NCI-H1436 (cell line): Measurements from ENCODE around the gene ZC3H13.

ENCODE experiments used
- DNase-seq: peaks from one replicate; lab custom pipeline; 2025; lab: John Stamatoyannopoulos, UW

Gene ZC3H13, protein sequence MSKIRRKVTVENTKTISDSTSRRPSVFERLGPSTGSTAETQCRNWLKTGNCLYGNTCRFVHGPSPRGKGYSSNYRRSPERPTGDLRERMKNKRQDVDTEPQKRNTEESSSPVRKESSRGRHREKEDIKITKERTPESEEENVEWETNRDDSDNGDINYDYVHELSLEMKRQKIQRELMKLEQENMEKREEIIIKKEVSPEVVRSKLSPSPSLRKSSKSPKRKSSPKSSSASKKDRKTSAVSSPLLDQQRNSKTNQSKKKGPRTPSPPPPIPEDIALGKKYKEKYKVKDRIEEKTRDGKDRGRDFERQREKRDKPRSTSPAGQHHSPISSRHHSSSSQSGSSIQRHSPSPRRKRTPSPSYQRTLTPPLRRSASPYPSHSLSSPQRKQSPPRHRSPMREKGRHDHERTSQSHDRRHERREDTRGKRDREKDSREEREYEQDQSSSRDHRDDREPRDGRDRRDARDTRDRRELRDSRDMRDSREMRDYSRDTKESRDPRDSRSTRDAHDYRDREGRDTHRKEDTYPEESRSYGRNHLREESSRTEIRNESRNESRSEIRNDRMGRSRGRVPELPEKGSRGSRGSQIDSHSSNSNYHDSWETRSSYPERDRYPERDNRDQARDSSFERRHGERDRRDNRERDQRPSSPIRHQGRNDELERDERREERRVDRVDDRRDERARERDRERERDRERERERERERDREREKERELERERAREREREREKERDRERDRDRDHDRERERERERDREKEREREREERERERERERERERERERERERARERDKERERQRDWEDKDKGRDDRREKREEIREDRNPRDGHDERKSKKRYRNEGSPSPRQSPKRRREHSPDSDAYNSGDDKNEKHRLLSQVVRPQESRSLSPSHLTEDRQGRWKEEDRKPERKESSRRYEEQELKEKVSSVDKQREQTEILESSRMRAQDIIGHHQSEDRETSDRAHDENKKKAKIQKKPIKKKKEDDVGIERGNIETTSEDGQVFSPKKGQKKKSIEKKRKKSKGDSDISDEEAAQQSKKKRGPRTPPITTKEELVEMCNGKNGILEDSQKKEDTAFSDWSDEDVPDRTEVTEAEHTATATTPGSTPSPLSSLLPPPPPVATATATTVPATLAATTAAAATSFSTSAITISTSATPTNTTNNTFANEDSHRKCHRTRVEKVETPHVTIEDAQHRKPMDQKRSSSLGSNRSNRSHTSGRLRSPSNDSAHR (N-terminal part only)

DNA sequence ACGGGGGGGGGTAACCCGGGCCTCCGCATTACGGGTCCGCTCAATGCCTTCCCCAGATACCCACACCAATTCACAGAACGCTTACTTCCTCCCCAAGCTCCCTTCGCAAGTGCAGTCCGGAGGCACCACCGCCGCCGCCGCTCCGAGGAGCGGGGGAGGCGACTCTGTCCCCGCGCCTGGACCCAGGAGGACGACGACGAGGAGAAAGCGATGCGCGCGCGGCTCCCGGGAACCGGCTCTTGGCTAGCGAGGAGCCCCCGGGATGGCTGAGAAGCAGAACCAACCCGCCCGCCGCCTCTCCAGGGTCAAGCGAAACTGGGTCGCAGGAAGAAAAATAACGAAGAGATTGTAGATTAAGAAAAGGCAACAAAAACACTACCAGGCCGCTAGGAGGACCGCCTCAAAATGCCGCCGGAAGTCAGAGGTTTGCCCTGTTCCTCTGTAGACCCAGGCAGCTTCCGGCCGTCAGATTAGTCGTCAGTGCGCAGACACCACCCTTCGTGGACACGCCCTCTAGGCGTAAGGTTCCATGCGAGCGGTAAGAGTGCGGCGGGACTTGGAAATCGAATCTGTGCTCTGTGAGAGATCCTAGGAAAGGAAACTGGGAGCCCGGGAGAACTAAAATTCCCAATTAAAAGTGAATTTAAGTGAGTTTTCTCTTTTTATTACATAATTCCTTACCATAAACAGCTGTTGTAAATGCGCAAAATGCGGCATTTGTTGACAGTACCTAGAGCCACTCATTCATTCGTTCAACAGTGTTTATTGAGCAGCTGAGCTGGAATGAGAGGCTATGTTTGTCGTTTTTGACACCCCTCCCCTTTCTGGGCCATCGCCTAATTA is at the start of gene ZC3H13:
Gene ZC3H13 (minus strand): TSS at position 428 of the 843 bp plus-strand sequence. CDS start 7,239 bp downstream, outside the sequence.
- DNase-seq = peak; percentile 73

- DNase-seq = no peak
Measured at GRCh38 chr13:46102255-46102605, 49.7 kb upstream of the ZC3H13 start.

DNA sequence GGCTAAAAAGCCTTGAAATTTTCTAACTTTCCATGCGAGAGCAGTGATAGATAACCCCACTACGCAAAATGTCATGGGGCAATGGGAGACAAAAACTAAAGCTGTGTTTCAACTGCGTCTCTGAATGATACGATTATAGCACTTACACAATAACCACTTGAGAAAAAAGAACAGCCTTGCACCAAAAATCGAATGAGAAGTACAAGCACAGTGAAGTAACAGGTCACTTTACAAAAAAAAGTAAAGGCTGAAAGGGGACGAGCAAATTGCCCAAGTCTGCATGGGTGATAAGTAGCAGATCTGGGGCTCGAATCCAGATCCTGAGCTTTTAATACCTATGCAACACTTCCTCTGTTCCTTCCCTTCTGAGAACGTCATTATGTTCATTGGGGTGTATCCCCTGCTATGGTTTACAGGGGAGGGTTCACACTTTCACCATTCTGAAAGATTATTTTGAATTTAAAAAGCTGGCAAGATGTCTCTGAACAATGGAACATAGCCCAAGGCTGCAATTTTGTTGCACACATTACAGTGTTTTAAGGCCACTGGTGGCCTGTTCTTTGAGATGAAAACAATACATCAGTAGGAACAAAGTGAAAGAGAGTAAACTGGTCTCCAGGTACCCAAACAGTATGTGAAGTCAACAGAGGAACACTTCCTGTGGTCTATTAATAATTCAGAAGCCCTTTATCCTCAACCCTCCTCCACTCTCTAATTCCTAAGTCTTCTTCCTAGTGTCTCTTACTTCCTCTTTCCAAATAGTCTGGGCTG is 49.1 kb upstream of the ZC3H13 start:
- DNase-seq = no peak

- no peak for DNase-seq
Measured at GRCh38 chr13:46101002-46101401, 48.5 kb upstream of the ZC3H13 start.

- DNase-seq = no peak
Measured at GRCh38 chr13:46100191-46100815, 47.8 kb upstream of the ZC3H13 start.

- no peak for DNase-seq
Measured at GRCh38 chr13:46097663-46098062, 45.1 kb upstream of the ZC3H13 start.

- DNase-seq = no peak
Measured at GRCh38 chr13:46097015-46097414, 44.5 kb upstream of the ZC3H13 start.

GRCh38 chr13:46094478-46094877 is 41.9 kb upstream of the ZC3H13 start:
- DNase-seq = no peak

DNA sequence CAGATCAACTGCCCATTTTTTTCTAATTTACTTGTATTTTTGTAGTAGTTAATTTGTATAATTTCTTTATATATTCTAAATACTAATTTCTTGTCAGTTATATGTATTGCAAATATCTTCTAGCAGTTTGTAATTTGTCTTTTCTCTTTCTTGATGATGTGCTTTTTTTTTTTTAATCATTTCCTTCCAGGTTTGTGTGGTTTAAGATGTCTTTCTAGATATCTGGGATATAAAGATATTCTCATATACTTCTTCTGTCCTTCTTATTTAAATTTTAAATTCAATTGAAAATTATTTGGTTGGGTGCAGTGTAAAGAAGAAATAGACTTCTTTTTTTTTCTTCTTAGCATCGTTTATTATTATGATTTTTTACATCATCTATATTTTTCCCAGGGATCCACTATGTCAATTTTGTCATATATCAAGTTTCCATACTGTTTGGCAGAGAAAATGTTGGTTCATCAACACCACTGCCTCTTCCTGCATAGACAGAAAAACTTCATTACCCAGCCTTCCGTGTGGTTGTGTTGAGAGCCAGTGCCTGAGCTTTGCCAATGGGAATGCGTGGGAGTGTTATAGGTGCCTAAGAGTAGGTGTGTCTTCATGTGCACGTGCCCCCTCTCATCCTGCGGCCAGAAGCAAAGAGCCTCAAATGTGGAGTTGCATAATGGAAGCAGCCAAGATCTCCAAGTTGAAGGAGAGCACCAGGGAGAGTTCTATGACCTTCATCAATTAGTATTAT is 36.4 kb upstream of the ZC3H13 start:
- no peak for DNase-seq

GRCh38 chr13:46087481-46087880 is 34.9 kb upstream of the ZC3H13 start:
- no peak for DNase-seq

GRCh38 chr13:46086985-46087384 is 34.4 kb upstream of the ZC3H13 start:
- DNase-seq = no peak

DNA sequence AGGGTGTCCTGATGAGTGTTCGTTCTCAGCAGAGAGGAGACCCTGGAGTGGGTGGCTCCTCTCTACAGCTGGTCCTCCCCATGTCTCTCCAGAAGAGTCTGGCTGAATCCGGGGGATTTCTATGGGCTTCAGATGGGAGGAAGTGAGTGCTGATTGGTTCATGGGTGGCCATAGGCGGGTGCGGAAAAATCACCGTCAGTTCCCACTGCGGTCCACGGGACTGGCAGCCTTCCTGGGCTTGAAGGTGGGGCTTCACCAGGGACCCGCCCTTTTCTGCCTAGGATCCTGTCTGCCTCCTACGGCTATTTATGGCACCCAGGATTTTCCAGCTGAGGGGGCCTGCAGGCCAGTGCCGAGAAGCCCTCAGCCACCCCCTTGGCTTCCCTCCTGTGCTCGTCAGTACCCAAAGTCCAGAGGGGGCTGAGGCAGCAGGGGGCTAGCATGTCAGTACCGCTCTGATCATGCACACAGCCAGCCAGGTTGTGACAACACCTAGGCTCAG is 33.9 kb upstream of the ZC3H13 start:
- DNase-seq = no peak

DNA sequence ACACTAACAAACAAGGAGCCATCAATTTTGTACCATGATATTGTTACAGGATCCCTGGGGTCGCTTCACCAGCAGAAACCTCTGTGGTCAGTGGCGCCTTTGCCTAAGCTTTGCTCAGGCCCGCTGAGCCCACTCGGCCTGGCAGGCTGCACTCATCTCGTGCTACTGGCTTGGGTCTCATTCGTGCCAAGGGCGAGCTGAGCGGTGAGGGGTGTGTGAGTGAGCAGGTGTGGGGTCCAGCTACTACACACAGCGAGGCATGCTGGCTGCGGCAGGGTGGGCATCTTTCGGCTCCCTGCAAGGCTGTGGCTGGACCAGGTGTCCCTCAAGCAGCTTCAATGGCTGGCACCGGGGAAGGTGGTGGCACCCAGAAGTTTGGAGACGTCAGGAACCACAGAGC is 33.2 kb upstream of the ZC3H13 start:
- DNase-seq = no peak

GRCh38 chr13:46082324-46082723 is 29.8 kb upstream of the ZC3H13 start:
- DNase-seq = no peak

DNA sequence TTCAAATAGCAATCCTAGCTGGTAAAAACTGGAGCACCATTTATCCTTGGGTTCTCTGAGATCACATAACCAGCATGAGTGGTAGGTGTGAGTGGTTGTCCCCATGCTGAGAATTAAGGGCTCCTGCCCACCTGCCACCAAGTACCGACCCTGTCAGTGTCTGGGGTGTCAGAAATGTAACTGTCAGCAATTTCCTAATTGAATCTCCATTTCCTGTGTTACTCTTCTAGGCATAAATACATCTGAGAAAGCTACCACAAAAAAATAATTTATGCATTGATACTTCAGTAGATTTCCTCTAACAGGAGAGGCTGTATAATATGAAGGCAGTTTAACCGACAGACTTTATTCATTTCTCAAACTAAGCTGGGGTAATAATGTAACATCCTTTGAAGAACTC is 27.2 kb upstream of the ZC3H13 start:
- no peak for DNase-seq

GRCh38 chr13:46077265-46077664 is 24.7 kb upstream of the ZC3H13 start:
- no peak for DNase-seq

DNA sequence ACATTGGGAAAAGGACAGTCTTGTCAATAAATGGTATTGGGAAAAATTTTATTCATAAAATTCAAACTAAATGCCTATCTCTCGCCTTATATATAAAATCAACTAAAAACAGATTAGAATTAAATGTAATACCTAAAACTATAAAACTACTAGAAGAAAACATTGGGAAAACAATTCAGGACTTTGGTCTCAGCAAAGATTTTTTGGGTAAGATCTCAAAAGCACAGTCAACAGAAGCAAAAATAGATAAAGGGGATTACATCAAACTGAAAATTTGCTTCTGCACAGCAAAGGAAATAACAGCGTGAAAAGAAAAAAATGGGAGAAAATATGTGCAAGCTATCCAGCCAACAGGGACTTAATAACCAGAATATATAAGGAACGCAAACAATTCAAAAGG is 24.3 kb upstream of the ZC3H13 start:
- DNase-seq = no peak

- DNase-seq = no peak
Measured at GRCh38 chr13:46075811-46076210, 23.3 kb upstream of the ZC3H13 start.

- no peak for DNase-seq
Measured at GRCh38 chr13:46071590-46072249, 19.2 kb upstream of the ZC3H13 start.
